GM12872 (cell line): Measurements from ENCODE around the gene CACNA1G.

Experiments used
- TF ChIP-seq, protein P1 (sequence below): IDR thresholded peaks from 3 replicates; pipeline ENCODE4 v1.5.1; 2011; ENCODE audit warnings: low read depth, mild to moderate bottlenecking, low read length, moderate library complexity; ENCODE audit not compliant: insufficient read depth

The CACNA1G gene

GRCh38 chr17:50585891-50586290 lies 25.4 kb downstream of the CACNA1G start:
- TF ChIP-seq, protein P1, sequence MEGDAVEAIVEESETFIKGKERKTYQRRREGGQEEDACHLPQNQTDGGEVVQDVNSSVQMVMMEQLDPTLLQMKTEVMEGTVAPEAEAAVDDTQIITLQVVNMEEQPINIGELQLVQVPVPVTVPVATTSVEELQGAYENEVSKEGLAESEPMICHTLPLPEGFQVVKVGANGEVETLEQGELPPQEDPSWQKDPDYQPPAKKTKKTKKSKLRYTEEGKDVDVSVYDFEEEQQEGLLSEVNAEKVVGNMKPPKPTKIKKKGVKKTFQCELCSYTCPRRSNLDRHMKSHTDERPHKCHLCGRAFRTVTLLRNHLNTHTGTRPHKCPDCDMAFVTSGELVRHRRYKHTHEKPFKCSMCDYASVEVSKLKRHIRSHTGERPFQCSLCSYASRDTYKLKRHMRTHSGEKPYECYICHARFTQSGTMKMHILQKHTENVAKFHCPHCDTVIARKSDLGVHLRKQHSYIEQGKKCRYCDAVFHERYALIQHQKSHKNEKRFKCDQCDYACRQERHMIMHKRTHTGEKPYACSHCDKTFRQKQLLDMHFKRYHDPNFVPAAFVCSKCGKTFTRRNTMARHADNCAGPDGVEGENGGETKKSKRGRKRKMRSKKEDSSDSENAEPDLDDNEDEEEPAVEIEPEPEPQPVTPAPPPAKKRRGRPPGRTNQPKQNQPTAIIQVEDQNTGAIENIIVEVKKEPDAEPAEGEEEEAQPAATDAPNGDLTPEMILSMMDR, result no peak

DNA sequence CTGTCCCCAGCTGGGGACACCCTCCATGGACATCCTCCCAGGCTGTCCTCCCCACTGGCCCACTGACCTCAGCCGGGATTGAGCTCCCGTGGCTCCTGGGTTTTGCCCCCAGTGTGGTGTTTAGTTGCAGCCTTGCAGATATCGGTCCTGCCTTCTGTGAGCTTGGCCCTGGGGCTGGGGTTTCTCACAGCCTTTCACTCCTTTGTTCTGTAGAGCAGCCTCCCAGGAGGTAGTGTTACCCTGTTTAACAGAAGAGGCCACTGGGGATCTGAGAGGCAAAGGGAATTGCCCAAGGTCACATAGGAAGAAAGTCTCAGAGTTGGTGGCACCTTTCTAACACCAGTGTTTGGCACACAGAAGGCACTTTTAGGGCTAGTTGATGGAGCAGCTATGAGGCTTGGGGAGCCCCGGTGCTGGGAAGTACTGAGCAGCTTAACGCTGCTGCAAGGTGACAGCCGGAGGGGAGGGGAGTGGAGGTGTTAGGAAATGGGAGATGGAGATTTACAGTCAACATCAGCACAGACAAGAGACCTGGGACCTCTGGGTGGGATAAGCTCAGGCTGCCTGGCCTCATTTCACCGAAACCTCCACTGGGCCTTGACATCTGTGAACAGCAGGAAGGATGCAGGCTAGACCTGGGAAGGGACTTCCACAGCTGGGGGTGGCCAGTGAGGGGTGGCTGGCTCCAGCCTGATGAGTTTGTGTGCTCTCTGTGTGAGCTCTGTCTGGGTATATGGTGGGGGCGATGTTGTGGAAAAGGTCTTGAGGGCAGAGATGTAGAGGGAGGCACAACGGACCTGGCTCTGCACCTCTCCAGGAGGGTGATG lies 26.1 kb downstream of the CACNA1G start:
- TF ChIP-seq, protein P1, result no peak

DNA sequence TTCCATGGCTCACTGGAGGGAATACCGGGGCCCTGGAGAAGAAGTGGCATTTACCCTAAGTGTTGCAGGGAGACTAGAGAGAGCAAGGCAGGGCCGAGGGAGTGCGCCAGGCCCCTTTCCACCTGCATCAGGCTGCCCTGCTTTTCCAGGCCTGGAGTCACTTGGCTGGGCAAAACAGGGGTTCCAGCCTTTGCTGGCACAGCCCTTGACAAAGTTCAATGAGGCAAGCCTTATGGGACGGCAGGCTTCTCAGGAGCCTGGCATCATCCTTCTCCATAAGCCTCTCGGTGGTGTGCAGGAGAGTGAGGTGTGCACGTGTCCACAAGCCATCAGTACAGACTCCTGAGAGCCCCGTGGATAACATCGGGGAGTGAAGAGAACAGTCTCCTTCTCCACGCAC lies 27.1 kb downstream of the CACNA1G start:
- TF ChIP-seq, protein P1, result no peak

DNA sequence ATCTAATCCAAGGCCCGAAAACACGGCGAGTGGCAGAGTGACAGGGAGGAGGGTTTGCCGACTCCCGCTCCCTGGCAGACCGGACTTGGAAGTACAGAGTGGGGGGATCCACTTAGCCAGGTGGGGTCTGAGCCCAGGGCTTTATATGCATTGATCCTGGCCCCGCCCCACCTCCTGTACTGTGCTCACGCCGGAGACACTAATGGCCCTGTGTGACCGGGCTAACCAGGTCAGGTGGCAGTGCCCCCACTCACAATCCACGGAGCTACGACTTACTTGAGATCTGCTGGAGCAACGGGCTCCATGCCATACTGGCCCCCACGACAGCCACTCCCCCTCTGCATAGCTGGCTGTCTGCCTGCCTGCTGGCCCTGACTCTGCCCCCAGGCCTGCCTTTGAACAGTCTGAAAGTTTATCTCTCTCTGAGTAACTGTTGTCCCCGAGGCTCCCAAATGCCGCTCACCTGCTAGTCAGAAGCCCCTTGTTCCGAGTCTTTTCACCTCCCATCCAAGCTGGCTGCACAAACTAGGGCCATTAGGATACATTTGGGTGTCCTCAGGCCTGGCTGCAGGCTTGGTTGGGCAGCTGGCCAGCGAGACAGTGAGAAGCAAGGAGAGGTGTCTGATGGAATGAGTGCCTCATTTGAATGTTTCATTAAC lies 28.0 kb downstream of the CACNA1G start:
- TF ChIP-seq, protein P1, result no peak

DNA sequence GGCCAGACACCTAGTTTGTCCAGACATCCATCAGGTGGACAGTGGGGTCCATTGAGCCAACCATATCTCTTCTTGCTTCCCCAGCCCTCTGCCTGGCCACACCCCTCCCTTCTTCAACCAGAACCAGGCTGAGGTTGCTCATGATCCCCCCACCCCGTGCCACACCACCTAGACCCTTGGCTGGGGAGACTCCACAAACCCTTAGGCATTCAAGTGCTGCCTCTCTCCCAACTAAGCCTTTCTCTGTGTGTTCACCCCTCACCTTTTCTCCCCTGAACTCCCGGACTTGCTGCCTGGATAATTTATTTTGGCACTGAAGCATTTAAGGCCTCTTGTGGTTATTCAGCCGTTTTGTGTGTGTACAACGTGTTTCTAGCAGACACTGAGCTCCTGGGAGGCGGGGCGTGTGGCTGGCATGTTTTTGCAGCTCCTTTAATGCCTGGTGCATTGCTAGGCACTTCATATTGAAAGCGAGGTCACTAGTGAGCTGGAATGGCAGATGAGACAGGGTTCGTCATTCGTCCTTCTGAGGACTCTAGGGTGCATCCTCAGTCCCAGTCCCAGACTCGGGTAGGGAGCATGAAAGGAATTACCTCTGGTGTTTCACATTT lies 28.7 kb downstream of the CACNA1G start:
- TF ChIP-seq, protein P1, result no peak

DNA sequence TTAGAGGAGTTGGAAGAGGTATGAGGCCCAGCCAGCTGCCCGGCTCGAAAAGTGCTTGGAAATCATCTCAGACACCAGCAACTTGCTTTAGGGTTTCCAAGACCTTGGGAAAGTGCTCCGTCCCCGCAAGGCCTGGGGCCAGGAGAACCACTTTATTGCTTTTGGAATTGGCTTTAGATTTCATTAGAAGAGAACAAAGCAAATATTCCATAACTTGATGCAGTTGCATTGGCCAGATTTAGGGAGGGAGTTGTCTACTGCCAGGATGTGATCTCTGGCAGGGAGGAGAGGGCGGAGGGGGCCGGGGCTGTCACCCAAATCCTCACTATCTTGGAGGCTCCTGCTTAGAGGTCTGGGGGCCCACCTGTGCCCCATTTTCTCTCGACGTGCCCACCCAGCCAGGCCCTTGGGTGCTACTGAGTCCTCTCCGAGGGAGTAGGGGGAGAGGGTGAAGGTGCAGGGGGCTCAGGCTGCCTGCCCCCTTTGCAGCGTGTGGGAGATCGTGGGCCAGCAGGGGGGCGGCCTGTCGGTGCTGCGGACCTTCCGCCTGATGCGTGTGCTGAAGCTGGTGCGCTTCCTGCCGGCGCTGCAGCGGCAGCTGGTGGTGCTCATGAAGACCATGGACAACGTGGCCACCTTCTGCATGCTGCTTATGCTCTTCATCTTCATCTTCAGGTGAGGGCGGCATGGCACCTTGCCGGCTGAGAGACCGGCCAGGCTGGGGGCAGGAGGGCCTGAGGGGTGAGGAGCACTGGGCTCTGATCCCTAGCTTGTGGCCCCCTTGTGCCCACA lies 30.6 kb downstream of the CACNA1G start:
- TF ChIP-seq, protein P1, result no peak

- TF ChIP-seq, protein P1, result no peak
Measured at GRCh38 chr17:50593321-50593720, 32.8 kb downstream of the CACNA1G start.
